IPS DF 4.7 (cell line): ENCODE results near the gene TESK2.
"Not testable (repeated sequence)": the region's sequence is repeated elsewhere in the genome, so short reads cannot be mapped to it uniquely, and the experiment has no call there.

Experiments used
- DNase-seq: peaks from one replicate; pipeline ENCODE4 v3.0.0-alpha.2; 2013; ENCODE audit warnings: low spot score; ENCODE audit errors: extremely low read depth

TESK2 gene

GRCh38 chr1:45414746-45415145 is 76.2 kb downstream of the TESK2 start:
- no peak for DNase-seq

- DNase-seq: no peak
These were observed 78.1 kb downstream of the TESK2 start for GRCh38 chr1:45412899-45413298.

- DNase-seq: no peak
These were observed 79.5 kb downstream of the TESK2 start for GRCh38 chr1:45411510-45411899.

GRCh38 chr1:45410850-45411509 is 80.0 kb downstream of the TESK2 start:
- no peak for DNase-seq

GRCh38 chr1:45409276-45409675 is 81.7 kb downstream of the TESK2 start:
- no peak for DNase-seq

GRCh38 chr1:45407629-45408287 is 83.2 kb downstream of the TESK2 start:
- DNase-seq: no peak

- DNase-seq: no peak
These were observed 85.3 kb downstream of the TESK2 start for GRCh38 chr1:45405636-45406035.

GRCh38 chr1:45403718-45404117 is 87.2 kb downstream of the TESK2 start:
- DNase-seq: no peak

- no peak for DNase-seq
These were observed 87.7 kb downstream of the TESK2 start for GRCh38 chr1:45403298-45403697.

- DNase-seq: no peak
These were observed 89.4 kb downstream of the TESK2 start for GRCh38 chr1:45401524-45401923.

GRCh38 chr1:45400049-45400448 is 90.9 kb downstream of the TESK2 start:
- DNase-seq: no peak

GRCh38 chr1:45397285-45397684 is 93.7 kb downstream of the TESK2 start:
- DNase-seq: no peak

GRCh38 chr1:45395582-45395981 is 95.4 kb downstream of the TESK2 start:
- DNase-seq: no peak

GRCh38 chr1:45395051-45395450 is 95.9 kb downstream of the TESK2 start:
- DNase-seq: no peak

- no peak for DNase-seq
These were observed 96.6 kb downstream of the TESK2 start for GRCh38 chr1:45394342-45394741.

- DNase-seq: no peak
These were observed 97.2 kb downstream of the TESK2 start for GRCh38 chr1:45393718-45394302.

- DNase-seq: no peak
These were observed 104.7 kb downstream of the TESK2 start for GRCh38 chr1:45386219-45386618.

- no peak for DNase-seq
These were observed 105.7 kb downstream of the TESK2 start for GRCh38 chr1:45385302-45385701.

GRCh38 chr1:45384213-45384612 is 106.8 kb downstream of the TESK2 start:
- DNase-seq: not testable (repeated sequence)

- no peak for DNase-seq
These were observed 107.8 kb downstream of the TESK2 start for GRCh38 chr1:45383191-45383590.

- DNase-seq: no peak
These were observed 109.7 kb downstream of the TESK2 start for GRCh38 chr1:45381243-45381642.

GRCh38 chr1:45380730-45381129 is 110.2 kb downstream of the TESK2 start:
- no peak for DNase-seq

GRCh38 chr1:45380125-45380524 is 110.8 kb downstream of the TESK2 start:
- DNase-seq: no peak
